ENCODE results near the gene SLC6A5.

GRCh38 chr11:20592741-20593140, 6.7 kb upstream of the SLC6A5 start:
- TF ChIP-seq, protein P1, sequence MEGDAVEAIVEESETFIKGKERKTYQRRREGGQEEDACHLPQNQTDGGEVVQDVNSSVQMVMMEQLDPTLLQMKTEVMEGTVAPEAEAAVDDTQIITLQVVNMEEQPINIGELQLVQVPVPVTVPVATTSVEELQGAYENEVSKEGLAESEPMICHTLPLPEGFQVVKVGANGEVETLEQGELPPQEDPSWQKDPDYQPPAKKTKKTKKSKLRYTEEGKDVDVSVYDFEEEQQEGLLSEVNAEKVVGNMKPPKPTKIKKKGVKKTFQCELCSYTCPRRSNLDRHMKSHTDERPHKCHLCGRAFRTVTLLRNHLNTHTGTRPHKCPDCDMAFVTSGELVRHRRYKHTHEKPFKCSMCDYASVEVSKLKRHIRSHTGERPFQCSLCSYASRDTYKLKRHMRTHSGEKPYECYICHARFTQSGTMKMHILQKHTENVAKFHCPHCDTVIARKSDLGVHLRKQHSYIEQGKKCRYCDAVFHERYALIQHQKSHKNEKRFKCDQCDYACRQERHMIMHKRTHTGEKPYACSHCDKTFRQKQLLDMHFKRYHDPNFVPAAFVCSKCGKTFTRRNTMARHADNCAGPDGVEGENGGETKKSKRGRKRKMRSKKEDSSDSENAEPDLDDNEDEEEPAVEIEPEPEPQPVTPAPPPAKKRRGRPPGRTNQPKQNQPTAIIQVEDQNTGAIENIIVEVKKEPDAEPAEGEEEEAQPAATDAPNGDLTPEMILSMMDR (IDR thresholded peaks at IDR 0.05): no peak
- TF ChIP-seq POLR2A (IDR thresholded peaks at IDR 0.05): no peak

Data from vagina (tissue), 2 donors.